Stimulated activated CD8-positive, alpha-beta memory T cell treated with anti-CD3 and anti-CD28 coated beads, Interleukin-2, amount 100 ng/mL, for 48 hours (primary cell): ENCODE data around the gene CALY.

Experiments used
- DNase-seq, 2 donors: peaks; one replicate each; pipeline ENCODE4 v3.0.0-alpha.2; 2020; ENCODE audit warnings: low read depth in 2 of 2

The CALY gene

GRCh38 chr10:133366751-133367150 lies 30.1 kb upstream of the CALY start:
- no peak for DNase-seq

GRCh38 chr10:133366130-133366478 lies 29.4 kb upstream of the CALY start:
- no peak for DNase-seq

GRCh38 chr10:133365461-133366129 lies 28.9 kb upstream of the CALY start:
- DNase-seq: no peak

- no peak for DNase-seq
Observed at GRCh38 chr10:133364645-133365431, 28.1 kb upstream of the CALY start.

- no peak for DNase-seq
Observed at GRCh38 chr10:133362846-133363245, 26.1 kb upstream of the CALY start.

- DNase-seq: no peak
Observed at GRCh38 chr10:133361773-133362441, 25.2 kb upstream of the CALY start.

- no peak for DNase-seq
Observed at GRCh38 chr10:133361227-133361626, 24.5 kb upstream of the CALY start.

GRCh38 chr10:133359972-133360610 lies 23.4 kb upstream of the CALY start:
- no peak for DNase-seq

GRCh38 chr10:133359554-133359971 lies 22.9 kb upstream of the CALY start:
- no peak for DNase-seq

GRCh38 chr10:133358925-133359310 lies 22.2 kb upstream of the CALY start:
- no peak for DNase-seq

- DNase-seq: no peak
Observed at GRCh38 chr10:133358162-133358924, 21.6 kb upstream of the CALY start.

GRCh38 chr10:133357285-133358161 lies 20.8 kb upstream of the CALY start, which contains the start of gene FUOM:
TSS of gene FUOM (minus strand) at chr10:133358019. CDS start at chr10:133358007, 12 bp downstream.
- peak; percentile 54 to 65 for DNase-seq

- no peak for DNase-seq
Observed at GRCh38 chr10:133356549-133357284, 20.0 kb upstream of the CALY start.

GRCh38 chr10:133355991-133356390 lies 19.3 kb upstream of the CALY start:
- DNase-seq: no peak

- no peak for DNase-seq
Observed at GRCh38 chr10:133355266-133355665, 18.6 kb upstream of the CALY start.

GRCh38 chr10:133354672-133355240 lies 18.1 kb upstream of the CALY start:
- DNase-seq: no peak

GRCh38 chr10:133353988-133354605 lies 17.4 kb upstream of the CALY start:
- DNase-seq: no peak

GRCh38 chr10:133353202-133353959 lies 16.7 kb upstream of the CALY start:
- no peak for DNase-seq
